HEK293T (cell line): ENCODE data around the gene PDE6G.
"Not testable (repeated sequence)": the region's sequence is repeated elsewhere in the genome, so short reads cannot be mapped to it uniquely, and the experiment has no call there.

Source experiments
- ARNT ChIP-seq: fragments of 450-650 bp; IDR thresholded peaks from 2 replicates; pipeline ENCODE4 v1.6.1; 2017; ENCODE audit warnings: mild to moderate bottlenecking
- CTBP1 ChIP-seq: fragments of 450-650 bp; IDR thresholded peaks from 2 replicates; pipeline ENCODE4 v1.6.1; 2016; ENCODE audit warnings: borderline replicate concordance
- FOXK2 ChIP-seq: fragments of 450-650 bp; IDR thresholded peaks from 2 replicates; pipeline ENCODE4 v1.6.1; 2016; ENCODE audit warnings: mild to moderate bottlenecking
- ZNF384 ChIP-seq: fragments of 450-650 bp; IDR thresholded peaks from 2 replicates; pipeline ENCODE4 v1.6.1; 2016

GRCh38 chr17:81618307-81618706 is 38.0 kb downstream of the PDE6G start:
- TF ChIP-seq ZNF384, ARNT, FOXK2, CTBP1: not testable (repeated sequence)
